ENCODE data around the gene SCRT2. TPM values are rescaled to one million over a fixed set of nuclear protein-coding genes. Genes with fewer than 3 reads are reported as not detected.

Gene SCRT2
- total and polyA plus RNA-seq, 2 of the 8 experiments (the other 6 are each of a cell fraction or from before 2014, with no cell fraction given): 0.12 to 0.34 TPM

- H3K18ac ChIP-seq (ENCODE audit: extremely low read depth, low read length): peak overlapping the region; percentile 7; the same call in 1 of the 2 replicates
- FAIRE-seq (no peak), DNase-seq (ENCODE audit: low read depth in 1 of 2, low spot score in 2 of 2) (no peak)
- H3K9me3 ChIP-seq (ENCODE audit: insufficient read depth in 2 of 2, low read depth in 1 of 2, low read length in 1 of 2): peaks cover 4 to 5% of the 10 kb centered on the region in 2 experiments
- 55% methylated on average over 2 of the region's 6 CpGs; no CpG with 5 or more reads in 1 of the 2 experiments for WGBS, 2 experiments (ENCODE audit: extremely low coverage in 1 of 2, insufficient coverage in 1 of 2, insufficient read length in 1 of 2, insufficient replicate concordance in 2 of 2, low coverage in 1 of 2, low lambda C conversion rate in 2 of 2, missing lambda C conversion rate in 1 of 2)
- peak overlapping the region; percentile 26 for H4K91ac ChIP-seq (replicated peaks; ENCODE audit: insufficient read length, low read length)
- no peaks in the 10 kb centered on the region for H3K36me3 ChIP-seq (ENCODE audit: control insufficient read depth in 2 of 4, insufficient read depth in 4 of 4, low read length in 3 of 4)
- POLR2A ChIA-PET (ENCODE audit: partially characterized antibody): interaction anchor here (0.9 to 2.6 kb wide), 8 partner anchors 8 to 216 kb away, joined by 3 to 9 read pairs (median 4); partner anchors contain the start of genes CSNK2A1 and SCRT2
- H3K23me2 ChIP-seq (ENCODE audit: low read depth, low read length): peaks cover 3% of the 10 kb centered on the region
- peaks cover 6 to 31% (median 24%) of the 10 kb centered on the region in 4 experiments for H3K4me1 ChIP-seq (replicated peaks in 1 of 4; ENCODE audit: control insufficient read depth in 3 of 4, insufficient read depth in 4 of 4, low read length in 3 of 4)
- no peak overlapping the region for H3K9ac ChIP-seq (replicated peaks in 1 of 4; ENCODE audit: extremely low read depth in 1 of 4, low read depth in 3 of 4, low read length in 3 of 4)
- no peak overlapping the region for H3K14ac ChIP-seq (ENCODE audit: insufficient read length)
- CTCF ChIA-PET (ENCODE audit: partially characterized antibody): interaction anchor here (0.7 to 11.1 kb wide), 15 partner anchors 10 to 103 kb away, joined by 3 to 157 read pairs (median 4); partner anchors contain the start of genes SCRT2 and SRXN1
- H3K4me3 ChIP-seq (ENCODE audit: extremely low read depth in 1 of 4, insufficient read depth in 2 of 4, low read depth in 3 of 4, low read length in 4 of 4): no peak overlapping the region
- H3K79me2 ChIP-seq (ENCODE audit: control insufficient read depth in 1 of 2, insufficient read depth in 2 of 2, low read length in 2 of 2): no peaks in the 10 kb centered on the region
- H3K4me2 ChIP-seq (ENCODE audit: insufficient read depth in 1 of 2, low read depth in 2 of 2, low read length in 2 of 2): peak overlapping the region; percentile 12 to 26; a peak in 1 of 4 replicates
- no peak overlapping the region for H2BK120ac ChIP-seq (replicated peaks; ENCODE audit: low read depth, low read length)
- H3K23ac ChIP-seq (ENCODE audit: insufficient read length): no peak overlapping the region
- H3K79me1 ChIP-seq (ENCODE audit: low read depth, low read length): no peaks in the 10 kb centered on the region
- peak overlapping the region; percentile 0; the same call in 1 of the 2 replicates for H2BK20ac ChIP-seq (ENCODE audit: low read length)
- peak overlapping the region; percentile 7; the same call in 1 of the 2 replicates for H2BK15ac ChIP-seq (ENCODE audit: low read length)
- no peak overlapping the region for H2AFZ ChIP-seq (ENCODE audit: low read length)
- no peak overlapping the region for H2BK5ac ChIP-seq (ENCODE audit: low read depth, low read length)
- H4K8ac ChIP-seq (ENCODE audit: extremely low read depth, insufficient read depth, low read length): peak overlapping the region; percentile 57; the same call in 1 of the 2 replicates
- peak overlapping the region; percentile 72; the same call in 1 of the 2 replicates for H2BK12ac ChIP-seq (ENCODE audit: low read depth, low read length)
- H4K5ac ChIP-seq (ENCODE audit: insufficient read length, low read depth, low read length): no peak overlapping the region
- no peaks in the 10 kb centered on the region for H4K20me1 ChIP-seq (replicated peaks in 1 of 2; ENCODE audit: control insufficient read depth in 1 of 2, insufficient read depth in 2 of 2, low read length in 2 of 2)
- no peak overlapping the region for H3K4ac ChIP-seq (replicated peaks; ENCODE audit: insufficient read length, low read depth, low read length)
- no peak overlapping the region for H3K27ac ChIP-seq (ENCODE audit: low read depth, low read length)
- H3K27me3 ChIP-seq (replicated peaks in 1 of 4; ENCODE audit: control insufficient read depth in 3 of 4, extremely low read depth in 1 of 4, insufficient read depth in 3 of 4, low read length in 3 of 4): peaks cover 8 to 38% (median 26%) of the 10 kb centered on the region in 4 experiments
- H2AK5ac ChIP-seq (ENCODE audit: low read depth, low read length): 0 out of 2 replicates have a peak overlapping the region, but pooled peaks have one; percentile 32
- no peak overlapping the region for H3K56ac ChIP-seq (replicated peaks; ENCODE audit: insufficient read length, low read depth, low read length)
- no peak for TF ChIP-seq KDM4A (IDR thresholded peaks at IDR 0.05; ENCODE audit: low read depth, low read length, severe bottlenecking)
These were observed 10.3 kb downstream of the SCRT2 start for GRCh38 chr20:665276-665675.
